ENCODE measurements around the gene LINC00237. TPM values are rescaled to one million over a fixed set of nuclear protein-coding genes. Genes with fewer than 3 reads are reported as not detected.

LINC00237 gene
- total and polyA plus RNA-seq, 12 donors = 0.14 TPM; not detected in 11

- 52 to 60% (median 55%) methylated on average over 8 of the region's 8 CpGs for WGBS, 4 donors
- no peak overlapping the region for H3K27ac ChIP-seq
- H3K9me3 ChIP-seq (replicated peaks in 1 of 3) = no peaks in the 10 kb centered on the region
- peaks cover 36% of the 10 kb centered on the region for H3K27me3 ChIP-seq
- H3K36me3 ChIP-seq (replicated peaks in 1 of 2) = no peaks in the 10 kb centered on the region
- no peak overlapping the region for H3K4me3 ChIP-seq
- intact Hi-C loops (cut with DNase I) = no loop called here
- TF ChIP-seq CTCF (IDR thresholded peaks at IDR 0.05) (no peak), POLR2A (IDR thresholded peaks at IDR 0.05) (no peak)
- no peak for DNase-seq
- no peaks in the 10 kb centered on the region for H3K4me1 ChIP-seq (replicated peaks in 1 of 2)
These were observed 16.8 kb downstream of the LINC00237 start for GRCh38 chr20:21089391-21089790.

GRCh38 chr20:21087862-21088540 lies 18.2 kb downstream of the LINC00237 start:
- intact Hi-C loops (cut with DNase I) = no loop called here
- no peak overlapping the region for H3K4me3 ChIP-seq
- H3K36me3 ChIP-seq (replicated peaks in 1 of 2) = no peaks in the 10 kb centered on the region
- no peaks in the 10 kb centered on the region for H3K4me1 ChIP-seq (replicated peaks in 1 of 2)
- 78 to 80% (median 79%) methylated on average over 9 of the region's 9 CpGs for WGBS, 4 donors
- no peaks in the 10 kb centered on the region for H3K9me3 ChIP-seq (replicated peaks in 1 of 3)
- peaks cover 31% of the 10 kb centered on the region for H3K27me3 ChIP-seq
- no peak overlapping the region for H3K27ac ChIP-seq
- DNase-seq = no peak
- no peak for TF ChIP-seq POLR2A (IDR thresholded peaks at IDR 0.05)
- TF ChIP-seq CTCF (IDR thresholded peaks at IDR 0.05) = no peak

- Histone ChIP-seq H3K27me3 (peaks cover 19% of the 10 kb centered on the region), H3K27ac (no peak overlapping the region), H3K4me3 (no peak overlapping the region), H3K9me3 (replicated peaks in 1 of 3) (no peaks in the 10 kb centered on the region), H3K4me1 (replicated peaks in 1 of 2) (no peaks in the 10 kb centered on the region), H3K36me3 (replicated peaks in 1 of 2) (no peaks in the 10 kb centered on the region)
- TF ChIP-seq POLR2A (IDR thresholded peaks at IDR 0.05) = no peak
- no peak for TF ChIP-seq CTCF (IDR thresholded peaks at IDR 0.05)
- DNase-seq = no peak
- WGBS, 4 donors = 19 to 26% (median 22%) methylated on average over 2 of the region's 2 CpGs
- intact Hi-C loops (cut with DNase I) = no loop called here
These were observed 22.3 kb downstream of the LINC00237 start for GRCh38 chr20:21083825-21084325.

- H3K4me1 ChIP-seq (replicated peaks in 1 of 2) = no peaks in the 10 kb centered on the region
- intact Hi-C loops (cut with DNase I) = no loop called here
- DNase-seq = no peak
- no peak overlapping the region for H3K4me3 ChIP-seq
- no peaks in the 10 kb centered on the region for H3K9me3 ChIP-seq (replicated peaks in 1 of 3)
- no peak overlapping the region for H3K27ac ChIP-seq
- 40 to 58% (median 47%) methylated on average over 1 to 2 of the region's 2 CpGs for WGBS, 4 donors
- no peaks in the 10 kb centered on the region for H3K36me3 ChIP-seq (replicated peaks in 1 of 2)
- peaks cover 12% of the 10 kb centered on the region for H3K27me3 ChIP-seq
- TF ChIP-seq CTCF (IDR thresholded peaks at IDR 0.05) (no peak), POLR2A (IDR thresholded peaks at IDR 0.05) (no peak)
These were observed 23.6 kb downstream of the LINC00237 start for GRCh38 chr20:21082584-21082983.

Measured in adrenal gland (tissue), 12 donors.